SU-DHL-6 (cell line): Measurements from ENCODE around the gene CHD6.

Experiments used
- H2AFZ ChIP-seq: fragments of 200-600 bp; sonication (generic); 2 replicates; pipeline ENCODE4 v1.6.1; 2014; ENCODE audit warnings: low read depth, mild to moderate bottlenecking, moderate library complexity, mixed read lengths, antibody characterized with exemption, low read length; ENCODE audit not compliant: severe bottlenecking
- H3F3A ChIP-seq: fragments of 200-600 bp; shearing (Covaris generic); 2 replicates; pipeline ENCODE4 v1.6.0; 2016; ENCODE audit warnings: antibody characterized with exemption, mild to moderate bottlenecking; ENCODE audit not compliant: insufficient read depth
- H3K27ac ChIP-seq: fragments of 200-600 bp; sonication (generic); 2 replicates; pipeline ENCODE4 v1.5.1; 2016; ENCODE audit warnings: low read depth, mild to moderate bottlenecking, low read length, moderate library complexity, mixed read lengths
- H3K27me3 ChIP-seq: fragments of 200-600 bp; sonication (generic), shearing (Covaris generic); 2 replicates; pipeline ENCODE4 v1.6.0; 2014; ENCODE audit warnings: mild to moderate bottlenecking, low read length
- H3K36me3 ChIP-seq: fragments of 200-600 bp; sonication (generic); 2 replicates; pipeline ENCODE4 v1.6.1; 2014; ENCODE audit warnings: mild to moderate bottlenecking, low read length, mixed read lengths
- H3K4me2 ChIP-seq: fragments of 300-600, 200-600 bp; shearing (Covaris generic), sonication (generic); 2 replicates; pipeline ENCODE4 v1.6.0; 2014; ENCODE audit warnings: low read length, low read depth, mild to moderate bottlenecking; ENCODE audit not compliant: poor library complexity, severe bottlenecking
- H3K4me3 ChIP-seq: fragments of 200-600 bp; sonication (generic); 2 replicates; pipeline ENCODE4 v1.5.1; 2014; ENCODE audit warnings: antibody characterized with exemption, low read length, mild to moderate bottlenecking, mixed read lengths; ENCODE audit not compliant: insufficient read depth, poor library complexity, severe bottlenecking
- H3K79me2 ChIP-seq: fragments of 200-600 bp; sonication (generic); 2 replicates; pipeline ENCODE4 v1.6.1; 2014; ENCODE audit warnings: mild to moderate bottlenecking, low read length, moderate library complexity; ENCODE audit not compliant: insufficient read depth
- H3K9ac ChIP-seq: fragments of 200-600 bp; sonication (generic); 2 replicates; pipeline ENCODE4 v1.7.0; 2014; ENCODE audit warnings: mild to moderate bottlenecking, low read length
- H3K9me2 ChIP-seq: fragments of 200-600 bp; sonication (generic); replicated peaks from 2 replicates; pipeline ENCODE4 v1.6.1; 2014; ENCODE audit warnings: low read length; ENCODE audit not compliant: insufficient read depth
- H3K9me3 ChIP-seq: fragments of 200-600 bp; sonication (generic); 2 replicates; pipeline ENCODE4 v1.6.1; 2014; ENCODE audit warnings: low read length, mixed read lengths; ENCODE audit not compliant: insufficient read depth
- H4K20me1 ChIP-seq: fragments of 200-600 bp; sonication (generic); 2 replicates; pipeline ENCODE4 v1.6.1; 2014; ENCODE audit warnings: low read depth, mild to moderate bottlenecking, antibody characterized with exemption, low read length, moderate library complexity, mixed read lengths
- EZH2phosphoT487 ChIP-seq: fragments of 200-600 bp; sonication (generic), shearing (Covaris generic); conservative IDR thresholded peaks from 2 replicates; pipeline ENCODE4 v1.6.1; 2018; ENCODE audit warnings: mild to moderate bottlenecking, antibody characterized with exemption, low read length, moderate library complexity, mixed read lengths
- TF ChIP-seq, protein P1 (sequence below): fragments of 200-600 bp; sonication (generic); IDR thresholded peaks from one replicate; pipeline ENCODE4 v1.5.1; 2017; ENCODE audit warnings: antibody characterized with exemption, mild to moderate bottlenecking, low read length, moderate library complexity; ENCODE audit not compliant: insufficient read depth, poor library complexity, severe bottlenecking

CHD6 gene

DNA sequence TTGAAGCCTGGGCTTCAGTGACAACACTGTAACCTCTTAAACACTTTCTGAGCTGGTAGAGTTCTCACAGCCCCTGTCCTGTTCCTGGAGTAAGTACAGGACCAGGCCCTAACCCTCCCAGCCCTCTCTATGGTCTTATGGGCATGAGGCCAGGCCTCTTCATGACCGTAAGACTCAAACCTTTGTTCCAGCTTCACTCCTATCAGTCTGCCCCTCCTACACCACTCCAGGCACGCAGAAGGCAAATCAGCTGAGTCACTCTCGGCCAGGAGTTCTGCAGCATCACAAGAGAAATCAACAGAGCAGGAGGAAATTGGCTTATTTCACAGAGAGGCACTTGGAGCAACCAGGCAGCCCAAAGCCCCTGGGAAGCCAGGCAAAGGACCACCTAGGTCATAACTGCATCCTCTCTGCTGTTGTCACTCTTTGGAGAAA is 25.3 kb upstream of the CHD6 start:
- no peaks in the 10 kb centered on the region for H3K9me3 ChIP-seq
- H3F3A ChIP-seq: no peaks in the 10 kb centered on the region
- no peaks in the 10 kb centered on the region for H3K9me2 ChIP-seq
- H4K20me1 ChIP-seq: no peaks in the 10 kb centered on the region
- no peaks in the 10 kb centered on the region for H3K36me3 ChIP-seq
- TF ChIP-seq, protein P1, sequence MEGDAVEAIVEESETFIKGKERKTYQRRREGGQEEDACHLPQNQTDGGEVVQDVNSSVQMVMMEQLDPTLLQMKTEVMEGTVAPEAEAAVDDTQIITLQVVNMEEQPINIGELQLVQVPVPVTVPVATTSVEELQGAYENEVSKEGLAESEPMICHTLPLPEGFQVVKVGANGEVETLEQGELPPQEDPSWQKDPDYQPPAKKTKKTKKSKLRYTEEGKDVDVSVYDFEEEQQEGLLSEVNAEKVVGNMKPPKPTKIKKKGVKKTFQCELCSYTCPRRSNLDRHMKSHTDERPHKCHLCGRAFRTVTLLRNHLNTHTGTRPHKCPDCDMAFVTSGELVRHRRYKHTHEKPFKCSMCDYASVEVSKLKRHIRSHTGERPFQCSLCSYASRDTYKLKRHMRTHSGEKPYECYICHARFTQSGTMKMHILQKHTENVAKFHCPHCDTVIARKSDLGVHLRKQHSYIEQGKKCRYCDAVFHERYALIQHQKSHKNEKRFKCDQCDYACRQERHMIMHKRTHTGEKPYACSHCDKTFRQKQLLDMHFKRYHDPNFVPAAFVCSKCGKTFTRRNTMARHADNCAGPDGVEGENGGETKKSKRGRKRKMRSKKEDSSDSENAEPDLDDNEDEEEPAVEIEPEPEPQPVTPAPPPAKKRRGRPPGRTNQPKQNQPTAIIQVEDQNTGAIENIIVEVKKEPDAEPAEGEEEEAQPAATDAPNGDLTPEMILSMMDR: no peak
- TF ChIP-seq EZH2phosphoT487: no peak
- no peaks in the 10 kb centered on the region for H3K79me2 ChIP-seq
- no peak overlapping the region for H3K4me2 ChIP-seq
- H2AFZ ChIP-seq: no peak overlapping the region
- no peak overlapping the region for H3K27ac ChIP-seq
- H3K27me3 ChIP-seq: no peaks in the 10 kb centered on the region
- no peak overlapping the region for H3K4me3 ChIP-seq
- H3K9ac ChIP-seq: no peak overlapping the region

DNA sequence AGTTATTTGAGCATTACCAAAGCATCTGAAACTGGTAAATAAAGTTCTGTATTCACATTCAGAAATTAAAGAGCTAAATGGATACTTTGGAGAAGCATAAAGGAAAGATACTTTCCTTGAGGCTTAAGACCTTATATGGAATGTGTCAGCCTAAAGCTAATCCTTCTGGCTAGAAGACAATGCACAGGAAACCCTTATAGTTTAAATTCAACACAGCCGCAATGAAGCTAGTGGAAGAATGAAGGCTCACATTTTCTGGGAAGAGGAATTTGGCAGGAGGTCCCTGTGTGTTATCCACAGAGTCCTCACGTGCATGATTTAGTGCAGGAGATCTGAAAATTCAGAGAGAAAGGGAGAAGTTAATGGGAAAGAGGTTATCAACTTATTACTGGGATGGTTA is 21.5 kb upstream of the CHD6 start:
- Histone ChIP-seq H3K27me3 (no peaks in the 10 kb centered on the region), H3K4me2 (no peak overlapping the region), H4K20me1 (no peaks in the 10 kb centered on the region), H3K36me3 (no peaks in the 10 kb centered on the region), H3K4me3 (no peak overlapping the region), H3K79me2 (no peaks in the 10 kb centered on the region), H3K27ac (no peak overlapping the region), H3K9me3 (no peaks in the 10 kb centered on the region), H3F3A (no peaks in the 10 kb centered on the region), H2AFZ (no peak overlapping the region), H3K9ac (no peak overlapping the region), H3K9me2 (no peaks in the 10 kb centered on the region)
- no peak for TF ChIP-seq EZH2phosphoT487
- TF ChIP-seq, protein P1: no peak

DNA sequence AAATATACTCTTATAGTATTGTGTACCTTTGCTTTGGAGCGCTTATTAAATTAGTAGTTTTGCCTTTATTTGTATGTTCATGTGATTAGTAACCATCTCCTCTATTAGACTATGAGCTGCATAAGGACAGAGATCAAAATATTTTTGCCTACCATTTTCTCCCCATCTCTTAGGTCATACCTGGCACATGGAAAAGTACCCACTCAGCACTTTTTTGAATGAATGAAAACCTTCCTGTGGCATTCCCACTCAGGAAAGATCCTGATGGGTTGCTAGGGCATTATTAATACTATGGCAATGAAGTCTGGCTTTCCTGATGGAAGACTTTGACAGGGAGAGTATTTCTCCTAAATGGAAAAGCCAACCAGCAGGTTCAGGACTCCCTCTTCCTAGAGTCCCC is 20.3 kb upstream of the CHD6 start:
- no peaks in the 10 kb centered on the region for H3K9me2 ChIP-seq

More for the DNA sequence above, 20.3 kb upstream of the CHD6 start:
- Histone ChIP-seq H3K79me2 (no peaks in the 10 kb centered on the region), H3K9me3 (no peaks in the 10 kb centered on the region), H3K36me3 (no peaks in the 10 kb centered on the region), H3F3A (no peaks in the 10 kb centered on the region), H3K27me3 (no peaks in the 10 kb centered on the region), H2AFZ (no peak overlapping the region), H3K27ac (no peak overlapping the region), H3K4me2 (no peak overlapping the region), H3K4me3 (no peak overlapping the region), H3K9ac (no peak overlapping the region), H4K20me1 (no peaks in the 10 kb centered on the region)
- TF ChIP-seq EZH2phosphoT487: no peak
- TF ChIP-seq, protein P1: no peak
